ENCODE data around the gene S100G.
"Not testable (repeated sequence)": the region's sequence is repeated elsewhere in the genome, so short reads cannot be mapped to it uniquely, and the experiment has no call there.

DNA sequence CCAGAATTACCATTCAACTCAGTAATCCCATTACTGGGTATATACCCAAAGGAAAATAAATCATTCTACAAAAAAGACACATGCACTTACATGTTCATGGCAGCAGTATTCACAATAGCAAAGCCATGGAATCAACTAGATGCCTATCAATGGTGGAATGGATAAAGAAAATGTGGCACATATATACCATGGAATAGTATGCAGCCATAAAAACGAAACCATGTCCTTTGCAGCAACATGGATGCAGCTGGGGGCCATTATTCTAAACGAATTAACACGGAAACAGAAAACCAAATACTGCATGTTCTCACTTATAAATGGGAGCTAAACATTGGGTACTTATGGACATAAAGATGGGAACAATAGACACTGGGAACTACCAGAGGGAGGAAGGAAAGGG lies 39.3 kb upstream of the S100G start:
- TF ChIP-seq, protein P1, sequence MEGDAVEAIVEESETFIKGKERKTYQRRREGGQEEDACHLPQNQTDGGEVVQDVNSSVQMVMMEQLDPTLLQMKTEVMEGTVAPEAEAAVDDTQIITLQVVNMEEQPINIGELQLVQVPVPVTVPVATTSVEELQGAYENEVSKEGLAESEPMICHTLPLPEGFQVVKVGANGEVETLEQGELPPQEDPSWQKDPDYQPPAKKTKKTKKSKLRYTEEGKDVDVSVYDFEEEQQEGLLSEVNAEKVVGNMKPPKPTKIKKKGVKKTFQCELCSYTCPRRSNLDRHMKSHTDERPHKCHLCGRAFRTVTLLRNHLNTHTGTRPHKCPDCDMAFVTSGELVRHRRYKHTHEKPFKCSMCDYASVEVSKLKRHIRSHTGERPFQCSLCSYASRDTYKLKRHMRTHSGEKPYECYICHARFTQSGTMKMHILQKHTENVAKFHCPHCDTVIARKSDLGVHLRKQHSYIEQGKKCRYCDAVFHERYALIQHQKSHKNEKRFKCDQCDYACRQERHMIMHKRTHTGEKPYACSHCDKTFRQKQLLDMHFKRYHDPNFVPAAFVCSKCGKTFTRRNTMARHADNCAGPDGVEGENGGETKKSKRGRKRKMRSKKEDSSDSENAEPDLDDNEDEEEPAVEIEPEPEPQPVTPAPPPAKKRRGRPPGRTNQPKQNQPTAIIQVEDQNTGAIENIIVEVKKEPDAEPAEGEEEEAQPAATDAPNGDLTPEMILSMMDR (IDR thresholded peaks at IDR 0.05) = not testable (repeated sequence)
- not testable (repeated sequence) for TF ChIP-seq POLR2A (IDR thresholded peaks at IDR 0.05)

Data from uterus (tissue), 2 donors.